IMR-90 (cell line): ENCODE data around the gene PSAPL1. TPM values are rescaled to one million over a fixed set of nuclear protein-coding genes. Genes with fewer than 3 reads are reported as not detected.

Experiments used
- ATAC-seq: fragments of 200-7000 bp; cut with Tn5 transposase; 2 replicates; pipeline ENCODE4 v1.9.1; 2020; ENCODE audit warnings: low read depth, mild to moderate bottlenecking, moderate library complexity
- BruUV-seq: library from RNA; stranded (reverse); fragments of 400-500 nt; replicated peaks from 2 replicates; lab custom pipeline; 2021; lab: Mats Ljungman, UMichigan
- CTCF ChIA-PET: fragments of 300-600 bp; formaldehyde crosslinking; extraction: SDS; loops from one replicate; lab custom pipeline; 2021; ENCODE audit warnings: antibody characterized with exemption; lab: Yijun Ruan, JAX
- POLR2A ChIA-PET: fragments of 300-600 bp; sonication (Branson Sonifier 250); formaldehyde crosslinking; loops from one replicate; lab custom pipeline; 2022; ENCODE audit warnings: antibody characterized with exemption; ENCODE audit not compliant: unreplicated experiment; lab: Charles Lee
- DNase-seq: peaks from one replicate; pipeline ENCODE4 v3.0.0; 2013
- H2AFZ ChIP-seq: replicated peaks from 2 replicates; pipeline ENCODE3; 2013; ENCODE audit warnings: low read length, mild to moderate bottlenecking; ENCODE audit not compliant: poor library complexity
- H2AK5ac ChIP-seq: 2 replicates; pipeline ENCODE4 v1.6.1; 2013; ENCODE audit warnings: low read depth, low read length, inconsistent platforms
- H2AK9ac ChIP-seq: replicated peaks from 2 replicates; pipeline ENCODE3; 2013; ENCODE audit warnings: mild to moderate bottlenecking, low read depth, low read length, moderate library complexity; ENCODE audit not compliant: poor library complexity
- H2BK120ac ChIP-seq: 2 replicates; pipeline ENCODE4 v1.6.1; 2013; ENCODE audit warnings: low read depth, low read length, inconsistent platforms
- H2BK15ac ChIP-seq: 3 replicates; pipeline ENCODE4 v1.6.1; 2013; ENCODE audit warnings: low read depth, low read length, inconsistent platforms
- H2BK20ac ChIP-seq: 2 replicates; pipeline ENCODE4 v1.6.1; 2013; ENCODE audit warnings: low read depth, mild to moderate bottlenecking, inconsistent platforms, low read length, moderate library complexity
- H2BK5ac ChIP-seq: 2 replicates; pipeline ENCODE4 v1.6.1; 2013; ENCODE audit warnings: mild to moderate bottlenecking, low read depth, low read length, inconsistent platforms; ENCODE audit not compliant: poor library complexity, severe bottlenecking
- H3K14ac ChIP-seq: replicated peaks from 2 replicates; pipeline ENCODE4 v1.6.1; 2013; ENCODE audit warnings: low read depth, low read length, inconsistent platforms
- H3K18ac ChIP-seq: 2 replicates; pipeline ENCODE4 v1.6.1; 2013; ENCODE audit warnings: low read depth, low read length, control low read depth
- H3K23ac ChIP-seq: 2 replicates; pipeline ENCODE4 v1.6.1; 2013; ENCODE audit warnings: low read depth, low read length, inconsistent platforms
- H3K27ac ChIP-seq: 2 replicates; pipeline ENCODE4 v1.5.1; 2013; ENCODE audit warnings: mild to moderate bottlenecking, control low read depth, low read length; ENCODE audit not compliant: insufficient read depth
- H3K27me3 ChIP-seq: 2 replicates; pipeline ENCODE4 v1.6.1; 2013; ENCODE audit warnings: low read length; ENCODE audit not compliant: control insufficient read depth, insufficient read depth
- H3K36me3 ChIP-seq: 2 replicates; pipeline ENCODE4 v1.6.1; 2013; ENCODE audit warnings: low read length, mixed read lengths; ENCODE audit not compliant: control insufficient read depth, insufficient read depth
- H3K4ac ChIP-seq: 2 replicates; pipeline ENCODE4 v1.6.1; 2013; ENCODE audit warnings: low read depth, low read length, inconsistent platforms
- H3K4me1 ChIP-seq: 2 replicates; pipeline ENCODE4 v1.6.1; 2013; ENCODE audit warnings: low read length, mixed read lengths; ENCODE audit not compliant: control insufficient read depth, insufficient read depth
- H3K4me2 ChIP-seq: 2 replicates; pipeline ENCODE4 v1.6.1; 2013; ENCODE audit warnings: low read depth, mild to moderate bottlenecking, control low read depth, low read length, moderate library complexity
- H3K4me3 ChIP-seq: 2 replicates; pipeline ENCODE4 v1.5.1; 2013; ENCODE audit warnings: low read depth, mild to moderate bottlenecking, control low read depth, low read length, moderate library complexity; ENCODE audit not compliant: insufficient read depth
- H3K56ac ChIP-seq: 2 replicates; pipeline ENCODE4 v1.6.1; 2013; ENCODE audit warnings: low read length, inconsistent platforms; ENCODE audit not compliant: insufficient read depth; ENCODE audit errors: extremely low read depth
- H3K79me1 ChIP-seq, 2 experiments: 2 replicates each; pipeline ENCODE4 v1.6.1; 2013; ENCODE audit warnings: low read length in 2 of 2, inconsistent platforms in 1 of 2, low read depth in 1 of 2
- H3K9ac ChIP-seq: 2 replicates; pipeline ENCODE4 v1.6.1; 2013; ENCODE audit warnings: low read depth, low read length, control low read depth
- H3K9me1 ChIP-seq: 2 replicates; pipeline ENCODE4 v1.6.1; 2013; ENCODE audit warnings: low read length, inconsistent platforms; ENCODE audit not compliant: insufficient read depth
- H3K9me3 ChIP-seq: 2 replicates; pipeline ENCODE4 v1.6.1; 2013; ENCODE audit warnings: low read length; ENCODE audit not compliant: control insufficient read depth, insufficient read depth
- H4K20me1 ChIP-seq: 2 replicates; pipeline ENCODE4 v1.6.1; 2013; ENCODE audit warnings: low read length, inconsistent platforms; ENCODE audit not compliant: insufficient read depth
- H4K5ac ChIP-seq: 2 replicates; pipeline ENCODE4 v1.6.1; 2013; ENCODE audit warnings: mild to moderate bottlenecking, low read depth, low read length, control low read depth
- H4K8ac ChIP-seq, 2 experiments: 2 replicates each; pipeline ENCODE4 v1.6.1; 2013; ENCODE audit warnings: low read depth in 2 of 2, low read length in 2 of 2, control low read depth in 1 of 2, inconsistent platforms in 1 of 2
- H4K91ac ChIP-seq: 2 replicates; pipeline ENCODE4 v1.6.1; 2013; ENCODE audit warnings: low read depth, low read length, inconsistent platforms; ENCODE audit not compliant: insufficient read depth
- FOS ChIP-seq: fragments of 150-350 bp; IDR thresholded peaks from 2 replicates; pipeline ENCODE4 v1.6.1; 2016; ENCODE audit warnings: low read depth, low read length
- WGBS, 2 experiments: methylation state at CpG; one replicate each; pipeline versions ENCODE4 v1.1.5 to v1.1.7; 2013; ENCODE audit warnings: missing lambda C conversion rate in 2 of 2; ENCODE audit not compliant: insufficient read length in 1 of 2; ENCODE audit errors: extremely low coverage in 2 of 2; 5-methylcytosine and 5-hydroxymethylcytosine counted together
- dilution Hi-C: fragments of 300-500 bp; cut with HindIII; formaldehyde crosslinking; loops from one replicate; pipeline ENCODE4 v1.14.3; 2018; ENCODE audit warnings: low sequenced_read_pairs; ENCODE audit not compliant: unreplicated experiment
- in situ Hi-C: fragments of 300-500 bp; cut with MboI; formaldehyde crosslinking; loops from 3 replicates; pipeline ENCODE4 v1.14.3; 2019; ENCODE audit warnings: low sequenced_read_pairs, inconsistent platforms, mixed read lengths
- intact Hi-C: fragments of 100-400 bp; cut with micrococcal nuclease; formaldehyde crosslinking; loops from 2 replicates; pipeline ENCODE4 v1.10.0; 2022
- polyA plus RNA-seq, 3 experiments: library from polyadenylated mRNA; depleted of rRNA; stranded (reverse); fragments of >200 nt; gene quantifications; 2 replicates each; pipeline ENCODE4 v1.2.3, GENCODE V29; 2012; ENCODE audit warnings: low replicate concordance in 1 of 3
- total RNA-seq: library from RNA; depleted of rRNA; stranded (reverse); fragments of >200 nt; gene quantifications from 2 replicates; pipeline ENCODE4 v1.2.3, GENCODE V29; 2012

PSAPL1 gene
- total and polyA plus RNA-seq, 2 of the 4 experiments (the other 2 are of a cell fraction), result not detected

DNA sequence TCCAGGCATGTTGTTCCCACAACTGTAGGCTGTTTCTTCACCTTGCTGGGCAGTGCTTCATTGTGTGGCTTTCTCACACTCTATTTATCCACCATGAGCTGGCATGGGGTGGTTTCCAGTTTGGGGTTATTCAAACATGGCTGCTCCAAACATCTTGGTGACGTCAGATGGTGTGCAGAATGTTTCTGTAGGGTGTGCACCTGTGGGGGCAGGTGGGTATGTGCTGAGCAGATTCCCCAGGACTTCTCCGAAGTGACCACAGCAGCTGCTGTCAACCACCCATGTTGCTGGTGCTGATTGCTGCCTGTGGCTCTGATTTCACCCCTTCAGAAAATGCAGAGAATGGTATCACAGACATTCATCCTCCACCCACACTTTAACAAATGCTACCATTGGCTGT lies 5.0 kb upstream of the PSAPL1 start:
- WGBS, 2 experiments, result no CpG with 5 or more reads among the region's 2 CpGs
- Histone ChIP-seq H3K9me1 (no peaks in the 10 kb centered on the region), H4K20me1 (no peaks in the 10 kb centered on the region), H3K27me3 (peaks cover 7% of the 10 kb centered on the region), H3K9ac (no peak overlapping the region), H3K14ac (no peak overlapping the region), H3K36me3 (no peaks in the 10 kb centered on the region), H4K5ac (no peak overlapping the region), H3K4me2 (no peak overlapping the region), H3K27ac (no peak overlapping the region), H3K4me1 (no peaks in the 10 kb centered on the region), H2BK5ac (no peak overlapping the region), H2AK9ac (no peak overlapping the region), H2BK20ac (no peak overlapping the region), H3K4ac (no peak overlapping the region), H3K79me1 (no peaks in the 10 kb centered on the region), H3K9me3 (no peaks in the 10 kb centered on the region), H2BK15ac (no peak overlapping the region), H3K56ac (no peak overlapping the region), H2BK120ac (no peak overlapping the region), H4K91ac (no peak overlapping the region), H3K18ac (no peak overlapping the region), H3K23ac (no peak overlapping the region), H3K4me3 (no peak overlapping the region), H4K8ac (no peak overlapping the region), H2AK5ac (no peak overlapping the region), H2AFZ (no peak overlapping the region)
- dilution Hi-C loops, result no loop called here
- no peak for TF ChIP-seq FOS
- ATAC-seq (no peak), DNase-seq (no peak)
- ChIA-PET CTCF (no interaction called here), POLR2A (no interaction called here)
- intact Hi-C loops, result no loop called here
- BruUV-seq, result no TSS peak
- in situ Hi-C loops, result no loop called here
